Fibroblast of villous mesenchyme (primary cell): ENCODE results near the gene CYP3A5. TPM values are rescaled to one million over a fixed set of nuclear protein-coding genes. Genes with fewer than 3 reads are reported as not detected.

ENCODE experiments used
- DNase-seq: peaks from one replicate; pipeline ENCODE4 v3.0.0-alpha.2; 2010; ENCODE audit warnings: low read depth
- H3K4me3 ChIP-seq: 2 replicates; pipeline ENCODE4 v1.5.1; 2011; ENCODE audit warnings: low read depth, mild to moderate bottlenecking, low read length
- total RNA-seq: library from RNA; depleted of rRNA; stranded (reverse); fragments of >200 nt; gene quantifications from 2 replicates; pipeline ENCODE4 v1.2.3, GENCODE V29; 2012
- TF ChIP-seq, protein P1 (sequence below): IDR thresholded peaks from 2 replicates; pipeline ENCODE4 v1.5.1; 2012; ENCODE audit warnings: low read depth, mild to moderate bottlenecking, low read length; ENCODE audit not compliant: insufficient read depth

Gene CYP3A5
- total RNA-seq, 1 donor: 0.43 TPM

DNA sequence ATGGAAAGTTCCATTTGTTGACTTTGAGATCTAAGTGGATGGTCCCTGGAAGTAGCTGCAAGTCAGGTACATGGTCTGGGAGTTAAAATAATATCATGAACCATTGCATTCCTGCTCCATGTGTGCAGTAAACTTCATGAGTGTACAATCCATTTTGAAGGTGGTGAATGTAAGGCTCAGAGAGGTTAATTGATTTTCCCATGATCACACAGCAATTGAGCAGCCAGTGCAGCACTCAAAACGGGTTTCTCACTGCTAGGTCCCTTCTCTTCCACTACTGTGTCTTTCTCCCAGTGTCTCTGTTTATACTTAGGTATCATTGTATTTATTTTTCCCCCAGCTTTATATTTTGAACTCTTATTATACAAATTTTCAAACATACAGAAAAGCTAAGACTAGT is 53.1 kb downstream of the CYP3A5 start:
- TF ChIP-seq, protein P1, sequence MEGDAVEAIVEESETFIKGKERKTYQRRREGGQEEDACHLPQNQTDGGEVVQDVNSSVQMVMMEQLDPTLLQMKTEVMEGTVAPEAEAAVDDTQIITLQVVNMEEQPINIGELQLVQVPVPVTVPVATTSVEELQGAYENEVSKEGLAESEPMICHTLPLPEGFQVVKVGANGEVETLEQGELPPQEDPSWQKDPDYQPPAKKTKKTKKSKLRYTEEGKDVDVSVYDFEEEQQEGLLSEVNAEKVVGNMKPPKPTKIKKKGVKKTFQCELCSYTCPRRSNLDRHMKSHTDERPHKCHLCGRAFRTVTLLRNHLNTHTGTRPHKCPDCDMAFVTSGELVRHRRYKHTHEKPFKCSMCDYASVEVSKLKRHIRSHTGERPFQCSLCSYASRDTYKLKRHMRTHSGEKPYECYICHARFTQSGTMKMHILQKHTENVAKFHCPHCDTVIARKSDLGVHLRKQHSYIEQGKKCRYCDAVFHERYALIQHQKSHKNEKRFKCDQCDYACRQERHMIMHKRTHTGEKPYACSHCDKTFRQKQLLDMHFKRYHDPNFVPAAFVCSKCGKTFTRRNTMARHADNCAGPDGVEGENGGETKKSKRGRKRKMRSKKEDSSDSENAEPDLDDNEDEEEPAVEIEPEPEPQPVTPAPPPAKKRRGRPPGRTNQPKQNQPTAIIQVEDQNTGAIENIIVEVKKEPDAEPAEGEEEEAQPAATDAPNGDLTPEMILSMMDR: no peak
- no peak overlapping the region for H3K4me3 ChIP-seq
- no peak for DNase-seq

DNA sequence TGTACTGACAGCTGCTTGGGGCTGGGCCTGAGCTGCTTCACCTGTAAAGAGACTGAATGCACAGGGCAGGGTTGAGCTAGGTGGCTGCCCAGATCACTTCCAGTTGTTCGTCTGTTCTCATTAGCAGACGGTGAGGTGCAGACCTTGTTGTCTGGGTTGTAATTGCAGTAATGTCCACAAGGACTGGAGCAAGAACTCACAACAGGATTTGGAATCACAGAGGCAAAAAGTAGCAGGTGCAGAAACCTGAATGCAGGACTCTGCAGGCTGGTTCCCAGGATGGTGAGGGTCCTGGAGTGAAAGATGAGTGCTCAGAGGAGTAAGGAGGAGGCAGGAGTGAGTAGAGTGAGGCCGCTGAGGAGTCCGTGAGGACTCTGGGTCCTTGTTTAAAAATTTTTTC is 53.8 kb downstream of the CYP3A5 start:
- DNase-seq: no peak
- H3K4me3 ChIP-seq: no peak overlapping the region
- TF ChIP-seq, protein P1: no peak

DNA sequence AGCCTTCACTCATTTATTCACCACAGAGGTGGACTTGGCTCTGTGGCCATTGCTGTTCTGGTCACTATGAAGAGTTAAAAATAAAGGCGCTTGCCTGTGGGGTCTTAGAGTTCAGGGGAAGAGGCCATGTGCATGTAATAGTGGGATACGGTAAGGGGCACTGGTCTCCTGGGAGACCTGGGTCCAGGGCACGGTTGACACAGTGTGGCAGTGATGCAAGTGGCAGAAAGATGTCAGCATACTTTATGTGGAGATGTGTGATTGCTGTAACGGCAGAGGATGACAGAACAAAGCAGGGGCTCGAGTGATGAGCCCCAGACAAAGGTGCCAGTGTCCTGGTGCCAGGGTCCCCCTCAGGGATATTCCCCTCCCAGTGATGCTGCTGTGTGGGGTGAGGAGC is 54.5 kb downstream of the CYP3A5 start:
- no peak overlapping the region for H3K4me3 ChIP-seq
- no peak for DNase-seq
- TF ChIP-seq, protein P1: no peak

DNA sequence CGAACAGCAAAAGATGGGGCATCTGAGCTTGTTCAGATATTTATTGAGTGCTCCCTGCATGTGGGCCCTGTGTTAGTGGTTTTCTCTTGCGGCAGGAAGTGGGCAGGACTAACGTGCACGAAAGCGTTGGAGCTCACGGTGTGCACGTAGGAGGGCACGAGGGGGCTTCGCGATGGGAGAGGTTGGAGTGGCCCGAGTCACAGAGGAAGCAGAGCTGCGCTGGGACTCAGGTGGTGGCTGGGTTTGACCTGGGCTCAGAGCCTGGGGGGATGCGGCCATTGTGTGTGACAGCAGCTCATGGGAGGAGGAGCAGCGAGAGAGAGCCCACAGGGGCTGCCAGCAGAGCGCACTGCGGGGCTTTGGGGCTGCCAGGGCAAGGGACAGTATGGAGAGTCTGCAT is 55.3 kb downstream of the CYP3A5 start:
- no peak overlapping the region for H3K4me3 ChIP-seq
- TF ChIP-seq, protein P1: no peak
- DNase-seq: no peak

DNA sequence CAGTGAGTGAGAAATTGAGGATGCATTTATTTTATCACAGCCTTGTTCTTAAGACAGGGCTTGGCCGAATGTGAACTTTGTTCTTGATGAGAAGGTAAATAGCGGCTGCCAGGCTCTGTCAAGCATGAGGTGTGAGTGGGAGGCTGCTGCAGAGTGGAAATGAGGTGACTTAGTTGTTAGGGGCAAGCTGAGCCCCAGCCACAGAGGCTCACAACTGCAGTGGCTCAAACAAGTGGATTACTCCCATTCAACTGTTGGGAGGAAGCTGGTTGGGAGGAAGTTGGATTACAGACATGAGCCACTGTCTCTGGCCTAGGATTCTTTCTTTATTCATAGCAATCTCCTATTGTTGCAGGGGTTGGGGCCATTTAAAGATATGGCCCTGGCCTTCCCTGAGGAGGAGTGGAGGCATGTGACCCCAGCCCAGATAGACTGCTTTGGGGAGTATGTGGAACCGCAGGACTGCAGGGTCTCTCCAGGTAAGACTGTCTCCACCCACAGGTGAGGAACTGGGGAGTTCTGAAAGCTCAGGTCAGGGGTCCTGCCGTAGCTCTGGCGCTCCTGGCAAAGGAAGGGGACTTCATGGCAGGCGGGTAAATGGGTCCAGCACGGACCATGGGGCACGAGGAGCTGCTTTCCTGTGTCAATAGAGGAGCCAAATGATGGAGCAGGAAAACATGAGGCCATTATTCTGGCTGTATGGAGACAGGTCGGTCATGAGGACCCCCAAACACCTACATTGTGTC is 55.9 kb downstream of the CYP3A5 start:
- no peak for DNase-seq
- TF ChIP-seq, protein P1: no peak

DNA sequence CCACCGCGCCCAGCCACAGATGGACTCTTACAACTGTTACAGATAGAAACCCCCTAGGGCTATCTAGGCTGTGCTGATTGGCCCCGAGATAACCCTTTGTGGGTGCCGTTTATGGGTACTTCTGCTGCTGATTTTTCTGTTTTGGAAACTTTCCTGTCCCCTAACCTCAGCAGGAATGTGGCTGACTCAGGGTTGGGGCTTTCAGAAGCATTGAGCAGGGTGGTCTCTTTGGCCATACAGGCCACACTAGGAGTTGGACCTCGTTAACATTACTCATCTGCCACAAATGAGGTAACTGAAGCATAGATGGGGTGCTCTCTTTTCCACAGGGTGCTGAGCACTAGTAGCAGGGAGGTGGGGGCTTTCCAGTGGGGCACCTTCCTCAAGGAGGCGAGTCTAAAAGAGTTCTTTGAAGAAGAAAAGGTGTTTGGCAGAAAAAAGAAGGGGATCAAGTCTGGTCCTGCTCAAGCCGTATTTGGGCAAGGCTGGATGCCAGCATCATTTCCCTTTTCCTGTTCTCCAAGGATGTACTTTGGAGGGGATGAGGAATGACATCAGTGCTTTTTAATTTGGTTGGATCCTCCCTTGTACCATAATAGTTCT is 56.6 kb downstream of the CYP3A5 start:
- DNase-seq: no peak
- no peak overlapping the region for H3K4me3 ChIP-seq
- TF ChIP-seq, protein P1: no peak

More for the DNA sequence above, 55.9 kb downstream of the CYP3A5 start:
- no peak overlapping the region for H3K4me3 ChIP-seq
